Muscle of leg (tissue), 16 donors: ENCODE results near the gene NCF2. TPM values are rescaled to one million over a fixed set of nuclear protein-coding genes. Genes with fewer than 3 reads are reported as not detected.

ENCODE experiments used
- DNase-seq: peaks from one replicate; pipeline ENCODE4 v3.0.0; 2013
- H3K27ac ChIP-seq: one replicate; pipeline ENCODE4 v1.5.1; 2013; ENCODE audit warnings: mild to moderate bottlenecking, low read length, control low read depth
- H3K27me3 ChIP-seq: one replicate; pipeline ENCODE4 v1.6.1; 2013; ENCODE audit warnings: low read length; ENCODE audit not compliant: control insufficient read depth, insufficient read depth
- H3K36me3 ChIP-seq: one replicate; pipeline ENCODE4 v1.6.1; 2013; ENCODE audit warnings: low read length; ENCODE audit not compliant: control insufficient read depth, insufficient read depth
- H3K4me1 ChIP-seq: one replicate; pipeline ENCODE4 v1.6.1; 2013; ENCODE audit warnings: low read length; ENCODE audit not compliant: control insufficient read depth, insufficient read depth
- H3K4me3 ChIP-seq: one replicate; pipeline ENCODE4 v1.5.1; 2013; ENCODE audit warnings: low read length, control low read depth
- H3K9me3 ChIP-seq: replicated peaks from 2 replicates; pipeline ENCODE4 v1.6.1; 2013; ENCODE audit warnings: low read depth, low read length; ENCODE audit not compliant: control insufficient read depth
- WGBS: methylation state at CpG from one replicate; pipeline ENCODE4 v1.1.5; 2013; ENCODE audit warnings: missing lambda C conversion rate; ENCODE audit not compliant: insufficient coverage; 5-methylcytosine and 5-hydroxymethylcytosine counted together
- long read RNA-seq, 11 donors: transcript quantifications; one replicate each; lab custom pipeline, GENCODE V29; 2026
- polyA plus RNA-seq, 8 donors: library from polyadenylated mRNA; unstranded; fragments of 120-200 nt; gene quantifications; one replicate each; pipeline versions ENCODE4 v1.2.1 to v1.2.3, GENCODE V29; 2013; ENCODE audit warnings: inconsistent platforms in 1 of 8, low replicate concordance in 1 of 8; ENCODE audit not compliant: insufficient read length in 8 of 8, insufficient read depth in 1 of 8
- total RNA-seq: library from RNA; stranded (reverse); fragments of 120-200 nt; gene quantifications from one replicate; pipeline ENCODE4 v1.2.4, GENCODE V29; 2013

The NCF2 gene
- 5.5 TPM for total RNA-seq
- polyA plus RNA-seq, result 1 to 10 TPM; 4.0 to 7.9 (median 4.7) TPM
- long read RNA-seq, donor 1, result 0 reads
- long read RNA-seq, donor 2, result 0 reads
- long read RNA-seq, donor 3, result 0 reads
- long read RNA-seq, donor 4, partial matches to known transcripts, result 0 of 1 reads
- long read RNA-seq, donor 4, other reads (novel, unspliced or antisense), result 0 of 1 reads
- long read RNA-seq, donor 5, partial matches to known transcripts, result 0 of 1 reads
- long read RNA-seq, donor 5, other reads (novel, unspliced or antisense), result 0 of 1 reads
- long read RNA-seq, donor 6, partial matches to known transcripts, result 0 of 3 reads
- long read RNA-seq, donor 6, other reads (novel, unspliced or antisense), result 0 of 3 reads
- long read RNA-seq, donor 7, result 0 reads
- long read RNA-seq, donor 8, partial matches to known transcripts, result 0 of 1 reads
- long read RNA-seq, donor 8, other reads (novel, unspliced or antisense), result 0 of 1 reads
- long read RNA-seq, donor 9, result 0 reads
- long read RNA-seq, donor 10, result 0 reads
- long read RNA-seq, donor 11, result 0 reads

GRCh38 chr1:183590244-183591191, at the start of gene NCF2:
NCF2 (minus strand) TSS chr1:183590459; CDS start chr1:183590329, 130 bp downstream.
- Histone ChIP-seq H3K36me3 (no peaks in the 10 kb centered on the region), H3K4me3 (peak within 1 kb of the TSS; percentile 1), H3K4me1 (no peaks in the 10 kb centered on the region), H3K27me3 (no peaks in the 10 kb centered on the region), H3K27ac (peak within 1 kb of the TSS; percentile 63), H3K9me3 (no peaks in the 10 kb centered on the region)
- WGBS, result 74% methylated on average over 3 of the region's 6 CpGs
- peak; percentile 76 for DNase-seq

GRCh38 chr1:183638649-183639387, 48.6 kb upstream of the NCF2 start:
- Histone ChIP-seq H3K36me3 (no peaks in the 10 kb centered on the region), H3K27ac (no peak overlapping the region), H3K4me3 (no peak overlapping the region), H3K9me3 (no peaks in the 10 kb centered on the region), H3K4me1 (peaks cover 4% of the 10 kb centered on the region), H3K27me3 (peaks cover 8% of the 10 kb centered on the region)
- WGBS, result no CpG with 5 or more reads among the region's 7 CpGs
- DNase-seq, result no peak

GRCh38 chr1:183636783-183637182, 46.5 kb upstream of the NCF2 start:
- Histone ChIP-seq H3K36me3 (no peaks in the 10 kb centered on the region), H3K4me1 (peaks cover 6% of the 10 kb centered on the region), H3K9me3 (no peaks in the 10 kb centered on the region), H3K27ac (no peak overlapping the region), H3K27me3 (peaks cover 8% of the 10 kb centered on the region), H3K4me3 (no peak overlapping the region)
- DNase-seq, result no peak
- WGBS, result 54% methylated on average over 3 of the region's 5 CpGs

GRCh38 chr1:183636334-183636682, 46.0 kb upstream of the NCF2 start:
- Histone ChIP-seq H3K9me3 (no peaks in the 10 kb centered on the region), H3K27ac (peak overlapping the region; percentile 40), H3K4me3 (peak overlapping the region; percentile 80), H3K4me1 (peaks cover 6% of the 10 kb centered on the region), H3K27me3 (peaks cover 7% of the 10 kb centered on the region), H3K36me3 (no peaks in the 10 kb centered on the region)
- no peak for DNase-seq
- 6% methylated on average over 15 of the region's 15 CpGs for WGBS

- Histone ChIP-seq H3K27ac (peak within 1 kb of the TSS; percentile 89), H3K36me3 (peaks cover 2% of the 10 kb centered on the region), H3K9me3 (no peaks in the 10 kb centered on the region), H3K27me3 (peaks cover 4% of the 10 kb centered on the region), H3K4me3 (peak within 1 kb of the TSS; percentile 80), H3K4me1 (peaks cover 6% of the 10 kb centered on the region)
- WGBS, result under 1% methylated on average over 63 of the region's 65 CpGs
- peak; percentile 99 for DNase-seq
Observed at GRCh38 chr1:183635606-183636333, 45.5 kb upstream of the NCF2 start, which contains the start of gene ARPC5. ARPC5 (minus strand) TSS chr1:183635783; CDS start chr1:183635659, 124 bp downstream.

- H3K27ac ChIP-seq, result peak overlapping the region; percentile 89
- DNase-seq, result peak; percentile 52
- H3K4me1 ChIP-seq, result peaks cover 6% of the 10 kb centered on the region
- WGBS, result under 1% methylated on average over 38 of the region's 42 CpGs
- peaks cover 4% of the 10 kb centered on the region for H3K27me3 ChIP-seq
- H3K36me3 ChIP-seq, result peaks cover 6% of the 10 kb centered on the region
- H3K4me3 ChIP-seq, result peak overlapping the region; percentile 80
- no peaks in the 10 kb centered on the region for H3K9me3 ChIP-seq
Observed at GRCh38 chr1:183635099-183635605, 44.9 kb upstream of the NCF2 start.

- no CpG with 5 or more reads among the region's 10 CpGs for WGBS
- peaks cover 6% of the 10 kb centered on the region for H3K36me3 ChIP-seq
- DNase-seq, result no peak
- H3K4me3 ChIP-seq, result peak overlapping the region; percentile 80
- no peaks in the 10 kb centered on the region for H3K9me3 ChIP-seq
- peak overlapping the region; percentile 89 for H3K27ac ChIP-seq
- H3K27me3 ChIP-seq, result peaks cover 4% of the 10 kb centered on the region
- peaks cover 6% of the 10 kb centered on the region for H3K4me1 ChIP-seq
Observed at GRCh38 chr1:183634429-183635065, 44.3 kb upstream of the NCF2 start.

GRCh38 chr1:183633676-183634343, 43.6 kb upstream of the NCF2 start:
- Histone ChIP-seq H3K4me3 (peak overlapping the region; percentile 80), H3K9me3 (no peaks in the 10 kb centered on the region), H3K36me3 (peaks cover 9% of the 10 kb centered on the region), H3K4me1 (peaks cover 6% of the 10 kb centered on the region), H3K27ac (peak overlapping the region; percentile 58), H3K27me3 (peaks cover 4% of the 10 kb centered on the region)
- no CpG with 5 or more reads among the region's 1 CpG for WGBS
- peak; percentile 77 for DNase-seq
